Kidney (tissue), 14 donors: ENCODE data around the gene EN1. TPM values are rescaled to one million over a fixed set of nuclear protein-coding genes. Genes with fewer than 3 reads are reported as not detected.

Experiments used
- DNase-seq, 5 donors: peaks; one replicate each; pipeline ENCODE4 v3.0.0-alpha.2; 2013 to 2020
- FAIRE-seq: peaks from 2 replicates; lab custom pipeline; 2012; peaks lifted over from hg19 to GRCh38; lab: Jason Lieb, UNC
- H3K27ac ChIP-seq, 2 donors: one replicate each; pipeline ENCODE4 v1.7.0; 2013; ENCODE audit warnings: low read depth in 2 of 2, low read length in 2 of 2, inconsistent platforms in 1 of 2
- H3K27me3 ChIP-seq: one replicate; pipeline ENCODE4 v1.7.1; 2013; ENCODE audit warnings: low read length, inconsistent platforms; ENCODE audit not compliant: control insufficient read depth, insufficient read depth
- H3K36me3 ChIP-seq, 3 donors: one replicate each; pipeline versions ENCODE4 v1.7.0 to v1.7.1; 2013; ENCODE audit warnings: low read length in 3 of 3, control low read depth in 1 of 3, inconsistent platforms in 1 of 3; ENCODE audit not compliant: insufficient read depth in 3 of 3, control insufficient read depth in 2 of 3
- H3K4me1 ChIP-seq, 3 donors: one replicate each; pipeline versions ENCODE4 v1.7.0 to v1.7.1; 2013; ENCODE audit warnings: low read length in 3 of 3, inconsistent platforms in 1 of 3, low read depth in 1 of 3; ENCODE audit not compliant: control insufficient read depth in 2 of 3, insufficient read depth in 2 of 3
- H3K4me3 ChIP-seq, 3 donors: one replicate each; pipeline versions ENCODE4 v1.7.0 to v1.8.1; 2013; ENCODE audit warnings: low read length in 3 of 3, control low read depth in 1 of 3, inconsistent platforms in 1 of 3
- H3K9ac ChIP-seq, 3 donors: one replicate each; pipeline versions ENCODE4 v1.7.0 to v1.7.1; 2013; ENCODE audit warnings: low read length in 3 of 3, control low read depth in 1 of 3, inconsistent platforms in 1 of 3
- H3K9me3 ChIP-seq, 3 donors: one replicate each; pipeline versions ENCODE4 v1.7.0 to v1.7.1; 2013; ENCODE audit warnings: low read length in 3 of 3, control low read depth in 1 of 3, inconsistent platforms in 1 of 3; ENCODE audit not compliant: control insufficient read depth in 2 of 3, insufficient read depth in 1 of 3
- CTCF ChIP-seq: IDR thresholded peaks from 3 replicates; pipeline ENCODE4 v1.5.1; 2012; ENCODE audit warnings: mild to moderate bottlenecking, moderate library complexity, borderline replicate concordance; ENCODE audit not compliant: insufficient read depth; ENCODE audit errors: extremely low read depth
- intact Hi-C: fragments of 100-400 bp; cut with DNase I; formaldehyde crosslinking; loops from one replicate; pipeline ENCODE4 v1.11.1; 2022
- polyA plus RNA-seq: library from polyadenylated mRNA; stranded (reverse); fragments of 350-450 nt; fragmentation: Illumina TruSeq; extraction: RNeasy Lipid Tissue Mini Kit (QIAGEN cat#74804); gene quantifications from one replicate; pipeline ENCODE4 v1.2.3, GENCODE V29; 2014; ENCODE audit warnings: low read depth, low replicate concordance; ENCODE audit not compliant: insufficient read depth
- total RNA-seq: library from RNA; stranded (reverse); fragmentation: NEBNext Ultra II Directional; extraction: Animal tissue kit (Norgen Biotek cat#: 25700); gene quantifications from one replicate; pipeline ENCODE4 v1.2.1, GENCODE V29; 2021
- donor health status: control.
- donor health status: control.
- donor health status: control.
- donor health status: control.
- donor health status: control.
- donor health status: DM: yes; HTN: yes; CAD: no.
- donor health status: Normal renal cell carcinoma (clear cell type).

EN1 gene
- total and polyA plus RNA-seq, 2 donors from 2014 or later: 0.16 TPM; not detected in 1

DNA sequence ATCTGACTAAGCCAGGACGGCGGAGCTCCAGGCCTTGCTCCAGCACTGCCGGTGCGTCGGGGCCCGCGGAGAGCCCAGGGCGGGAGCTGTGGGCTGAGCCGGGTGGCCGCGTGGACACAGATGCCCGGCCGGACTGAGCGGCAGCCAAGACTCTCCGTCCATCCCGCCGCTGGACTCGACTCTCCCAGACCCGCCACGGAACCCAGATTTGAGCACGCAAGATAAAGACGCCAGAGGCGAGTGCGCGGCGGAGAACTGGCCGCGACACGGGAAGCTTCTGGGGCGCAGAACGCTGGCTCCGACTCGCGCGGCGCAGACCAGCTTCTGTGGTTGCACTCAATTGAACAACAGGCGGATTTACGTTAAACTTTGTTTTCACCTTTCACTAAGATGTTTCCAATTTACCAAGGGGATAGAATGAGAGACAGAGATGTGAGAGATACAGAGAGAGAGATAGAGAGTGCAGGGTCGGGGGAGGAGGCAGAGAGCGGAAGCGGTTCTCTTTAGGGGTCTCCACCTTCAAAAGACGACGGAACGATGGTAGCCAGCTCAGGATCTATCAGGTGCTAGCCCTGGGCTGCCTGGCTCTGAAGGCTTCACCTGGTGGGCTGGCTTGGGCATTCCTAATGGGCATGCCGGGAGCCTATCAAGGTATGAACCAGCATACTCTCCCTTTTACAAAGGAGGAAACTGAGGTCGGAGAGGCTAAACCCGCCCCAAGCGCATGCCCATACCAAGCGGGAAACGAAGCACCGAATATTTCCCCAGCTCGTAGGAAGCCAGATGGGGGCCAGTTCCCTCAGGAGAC, 10.4 kb upstream of the EN1 start:
- FAIRE-seq: no peak
- Histone ChIP-seq H3K9me3 (no peaks in the 10 kb centered on the region), H3K27ac (no peak overlapping the region), H3K4me3 (no peak overlapping the region), H3K9ac (no peak overlapping the region), H3K27me3 (peaks cover 71% of the 10 kb centered on the region), H3K36me3 (no peaks in the 10 kb centered on the region), H3K4me1 (peaks cover 0 to 12% (median 0%) of the 10 kb centered on the region in 3 donors)
- peak in 2 of 5 donors; percentile 32 to 37 for DNase-seq
- TF ChIP-seq CTCF: no peak
- intact Hi-C loops: no loop called here

DNA sequence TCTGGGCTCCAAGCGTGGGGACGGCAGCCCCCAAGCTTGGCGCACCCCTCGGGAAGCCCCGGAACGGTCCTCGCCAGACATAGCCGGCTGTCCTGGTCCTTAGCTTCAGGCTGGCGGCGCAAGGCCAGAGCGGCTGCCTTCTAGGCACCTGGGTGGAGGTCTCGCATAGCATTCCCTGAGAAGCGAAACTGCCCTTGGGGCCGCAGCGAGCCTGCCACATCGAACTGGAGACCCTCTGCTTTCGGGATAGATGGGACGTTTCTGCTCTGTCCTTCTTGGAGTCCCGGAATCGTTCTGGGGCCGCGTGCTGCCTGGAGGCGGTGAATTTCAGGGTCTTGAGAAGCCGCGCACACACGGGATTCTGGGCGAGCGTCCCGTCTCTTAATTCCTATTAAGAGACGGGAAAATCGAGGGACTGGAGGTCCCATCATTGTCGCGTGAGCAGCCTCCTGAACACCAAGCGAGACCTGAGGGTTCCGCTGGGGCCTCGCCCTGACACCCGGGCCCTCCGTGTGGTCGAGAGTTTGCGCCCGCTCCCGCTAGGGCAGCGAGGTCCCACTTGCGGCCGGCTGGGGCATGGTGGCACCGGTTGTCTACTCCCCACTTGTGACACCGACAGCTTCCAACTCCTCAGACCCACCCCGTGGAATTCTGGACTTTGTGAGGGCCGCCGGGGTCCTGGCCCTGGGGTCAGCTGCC, 9.7 kb upstream of the EN1 start:
- Histone ChIP-seq H3K9me3 (no peaks in the 10 kb centered on the region), H3K27me3 (peaks cover 73% of the 10 kb centered on the region), H3K27ac (no peak overlapping the region), H3K4me3 (no peak overlapping the region), H3K36me3 (no peaks in the 10 kb centered on the region), H3K4me1 (peaks cover 0 to 12% (median 0%) of the 10 kb centered on the region in 3 donors), H3K9ac (no peak overlapping the region)
- no peak for FAIRE-seq
- TF ChIP-seq CTCF: no peak
- DNase-seq: peak in 3 of 5 donors; percentile 12 to 44 (median 19)
- intact Hi-C loops: no loop called here

DNA sequence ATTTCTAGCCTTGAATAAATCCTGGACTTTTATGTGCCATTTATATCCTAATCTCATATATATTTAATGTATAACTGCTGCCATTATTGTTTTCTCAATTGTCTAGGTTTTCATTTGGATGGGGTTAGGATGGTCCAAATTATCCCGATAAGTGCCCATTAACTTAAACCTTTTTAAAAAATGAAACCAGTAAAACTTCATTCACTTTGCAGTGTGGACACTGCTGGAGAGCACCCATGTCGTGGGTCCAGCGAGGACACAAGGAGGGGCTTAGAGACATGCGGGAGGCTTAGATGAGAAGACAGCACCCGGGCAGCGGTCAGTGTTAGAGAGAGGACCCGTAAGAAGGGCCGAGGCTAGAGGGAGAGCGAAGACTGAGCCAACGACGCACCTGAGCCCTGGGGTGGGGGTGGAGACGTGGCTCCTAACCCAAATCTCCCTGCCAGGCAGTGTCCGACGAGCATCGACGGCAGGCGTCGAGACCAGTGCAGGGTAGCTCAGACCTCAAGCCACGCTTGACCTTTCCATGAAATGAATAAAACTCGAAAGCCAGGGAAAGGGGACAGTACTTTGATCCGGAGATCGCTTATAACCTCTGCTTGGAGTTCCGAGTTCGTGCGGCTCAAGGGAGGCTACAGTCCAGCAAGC, 9.0 kb upstream of the EN1 start:
- Histone ChIP-seq H3K4me1 (peaks cover 0 to 12% (median 0%) of the 10 kb centered on the region in 3 donors), H3K4me3 (peak overlapping the region in 1 of 3 donors; percentile 35), H3K27me3 (peaks cover 74% of the 10 kb centered on the region), H3K9ac (no peak overlapping the region), H3K36me3 (no peaks in the 10 kb centered on the region), H3K27ac (no peak overlapping the region), H3K9me3 (no peaks in the 10 kb centered on the region)
- DNase-seq: peak in 1 of 5 donors; percentile 16
- intact Hi-C loops: no loop called here
- no peak for TF ChIP-seq CTCF
- no peak for FAIRE-seq
